ENCODE results near the gene TSEN54.
"Not testable (repeated sequence)": the region's sequence is repeated elsewhere in the genome, so short reads cannot be mapped to it uniquely, and the experiment has no call there.

TSEN54 gene

DNA sequence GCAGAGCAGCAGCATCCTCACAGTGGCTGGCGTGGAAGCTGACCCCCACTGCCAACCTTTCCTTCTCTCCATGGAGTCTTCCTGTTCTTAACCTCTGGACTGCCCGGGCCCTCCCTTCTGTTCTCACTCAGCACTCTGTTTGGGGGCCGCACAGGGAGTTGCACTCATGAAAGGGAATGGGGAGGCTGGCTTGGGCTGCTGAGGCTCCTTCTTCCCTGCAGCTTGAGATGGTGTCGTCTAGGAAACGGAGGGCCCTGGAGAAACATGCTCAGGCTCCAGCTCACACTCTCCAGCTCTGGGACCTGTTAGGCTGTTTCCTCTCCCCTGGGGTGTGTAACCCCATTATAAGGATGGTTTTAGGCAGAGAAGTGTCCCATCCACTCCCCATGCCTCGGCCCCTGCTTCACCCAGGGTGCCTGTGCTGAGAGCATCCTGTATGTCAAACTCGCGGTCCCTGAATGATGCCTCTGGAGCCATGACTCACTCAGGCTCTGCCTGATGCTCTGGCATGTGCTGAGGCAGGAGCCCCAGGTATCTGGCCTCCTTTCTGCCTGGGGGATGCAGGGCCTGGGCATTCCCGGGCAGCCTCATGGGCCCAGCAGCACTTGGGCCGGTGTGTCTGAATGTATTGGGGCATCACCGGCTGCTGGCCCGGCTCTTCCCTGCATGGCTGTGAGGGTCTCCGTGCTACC, 41.0 kb upstream of the TSEN54 start:
- TF ChIP-seq, protein P1, sequence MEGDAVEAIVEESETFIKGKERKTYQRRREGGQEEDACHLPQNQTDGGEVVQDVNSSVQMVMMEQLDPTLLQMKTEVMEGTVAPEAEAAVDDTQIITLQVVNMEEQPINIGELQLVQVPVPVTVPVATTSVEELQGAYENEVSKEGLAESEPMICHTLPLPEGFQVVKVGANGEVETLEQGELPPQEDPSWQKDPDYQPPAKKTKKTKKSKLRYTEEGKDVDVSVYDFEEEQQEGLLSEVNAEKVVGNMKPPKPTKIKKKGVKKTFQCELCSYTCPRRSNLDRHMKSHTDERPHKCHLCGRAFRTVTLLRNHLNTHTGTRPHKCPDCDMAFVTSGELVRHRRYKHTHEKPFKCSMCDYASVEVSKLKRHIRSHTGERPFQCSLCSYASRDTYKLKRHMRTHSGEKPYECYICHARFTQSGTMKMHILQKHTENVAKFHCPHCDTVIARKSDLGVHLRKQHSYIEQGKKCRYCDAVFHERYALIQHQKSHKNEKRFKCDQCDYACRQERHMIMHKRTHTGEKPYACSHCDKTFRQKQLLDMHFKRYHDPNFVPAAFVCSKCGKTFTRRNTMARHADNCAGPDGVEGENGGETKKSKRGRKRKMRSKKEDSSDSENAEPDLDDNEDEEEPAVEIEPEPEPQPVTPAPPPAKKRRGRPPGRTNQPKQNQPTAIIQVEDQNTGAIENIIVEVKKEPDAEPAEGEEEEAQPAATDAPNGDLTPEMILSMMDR (conservative IDR thresholded peaks at IDR 0.05; ENCODE audit: control insufficient read depth, insufficient read depth, low read depth, low read length), result no peak
- no peak for DNase-seq (ENCODE audit: low read depth)
- no peak overlapping the region for H3K4me3 ChIP-seq (ENCODE audit: control insufficient read depth, low read depth, low read length)

DNA sequence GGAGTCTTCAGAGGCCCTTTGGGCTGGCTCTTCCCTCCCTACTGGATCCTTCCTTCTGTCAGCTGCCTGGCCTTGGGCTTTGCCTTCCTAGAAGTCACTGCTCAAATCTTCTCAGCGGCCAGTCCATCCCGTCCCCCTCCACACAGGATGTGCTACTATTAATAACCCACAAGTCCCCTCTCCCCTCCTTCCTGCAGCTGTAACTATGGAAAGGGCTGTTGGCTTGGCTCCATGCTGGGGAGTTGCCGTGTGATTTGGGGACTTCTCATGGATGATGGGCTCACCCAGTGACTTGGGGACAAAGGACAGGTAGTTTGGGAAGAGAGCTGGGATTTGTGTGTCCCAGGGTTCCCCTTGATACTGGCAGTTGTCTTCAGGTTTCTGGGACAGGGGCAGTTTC, 40.5 kb upstream of the TSEN54 start:
- TF ChIP-seq, protein P1 (conservative IDR thresholded peaks at IDR 0.05; ENCODE audit: control insufficient read depth, insufficient read depth, low read depth, low read length), result no peak
- DNase-seq (ENCODE audit: low read depth), result no peak
- H3K4me3 ChIP-seq (ENCODE audit: control insufficient read depth, low read depth, low read length), result no peak overlapping the region

DNA sequence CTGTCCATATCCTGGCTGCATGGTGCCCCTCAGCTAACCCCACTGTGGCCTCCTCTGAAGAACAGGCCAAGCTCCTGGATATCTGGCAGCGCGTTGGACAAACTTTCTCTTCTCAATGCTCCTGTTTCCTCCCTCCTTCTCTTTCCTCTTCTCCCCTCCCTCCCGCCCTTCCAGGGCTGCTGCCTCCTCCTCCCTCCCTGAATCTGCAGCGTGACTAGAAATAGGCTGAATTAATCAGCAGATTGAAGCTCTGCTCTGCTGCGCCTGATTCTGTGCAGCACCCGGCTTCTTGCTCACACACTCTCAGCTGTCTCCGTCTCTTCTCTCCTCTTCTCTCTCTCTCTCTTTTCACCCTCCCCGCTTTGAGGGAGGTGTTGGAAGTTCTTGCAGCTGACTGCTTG, 40.1 kb upstream of the TSEN54 start:
- peak; percentile 26 for DNase-seq (ENCODE audit: low read depth)
- TF ChIP-seq, protein P1 (conservative IDR thresholded peaks at IDR 0.05; ENCODE audit: control insufficient read depth, insufficient read depth, low read depth, low read length), result no peak
- H3K4me3 ChIP-seq (ENCODE audit: control insufficient read depth, low read depth, low read length), result no peak overlapping the region

DNA sequence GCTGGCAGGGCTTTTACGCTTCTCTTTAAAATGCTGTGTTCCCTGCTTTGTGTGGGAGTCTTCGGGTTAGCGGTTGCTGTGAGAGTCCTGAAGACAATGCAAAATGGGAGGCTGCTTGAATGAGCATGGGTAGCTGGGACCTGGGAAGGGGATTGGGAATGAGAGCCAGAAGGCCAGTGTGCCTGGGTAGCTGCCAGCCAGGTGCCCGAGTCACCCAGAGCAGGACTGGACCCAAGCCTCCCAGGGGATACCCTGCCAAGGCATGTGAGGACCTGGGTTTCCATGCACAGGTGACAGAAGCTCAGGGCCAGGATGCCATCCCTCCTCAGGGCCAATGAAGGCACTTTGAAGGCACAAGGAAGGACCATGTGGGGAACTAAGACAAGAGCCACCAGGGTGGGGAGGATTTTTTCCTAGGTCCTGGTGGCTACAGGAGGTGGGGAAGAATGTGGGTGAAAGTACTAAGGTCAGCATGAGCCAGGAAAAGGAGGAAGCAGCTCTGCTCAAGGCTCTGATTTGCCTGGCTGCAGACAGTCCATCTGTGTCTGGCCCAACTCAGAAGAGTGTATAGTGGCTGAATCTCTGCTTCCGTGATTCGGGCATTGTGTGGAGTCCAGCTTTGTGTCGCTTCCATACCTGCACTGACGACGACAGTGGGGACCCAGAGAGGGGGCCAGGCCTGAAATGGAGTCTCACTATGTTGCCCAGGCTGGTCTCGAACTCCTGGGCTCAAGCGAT, 39.4 kb upstream of the TSEN54 start:
- DNase-seq (ENCODE audit: low read depth), result no peak

DNA sequence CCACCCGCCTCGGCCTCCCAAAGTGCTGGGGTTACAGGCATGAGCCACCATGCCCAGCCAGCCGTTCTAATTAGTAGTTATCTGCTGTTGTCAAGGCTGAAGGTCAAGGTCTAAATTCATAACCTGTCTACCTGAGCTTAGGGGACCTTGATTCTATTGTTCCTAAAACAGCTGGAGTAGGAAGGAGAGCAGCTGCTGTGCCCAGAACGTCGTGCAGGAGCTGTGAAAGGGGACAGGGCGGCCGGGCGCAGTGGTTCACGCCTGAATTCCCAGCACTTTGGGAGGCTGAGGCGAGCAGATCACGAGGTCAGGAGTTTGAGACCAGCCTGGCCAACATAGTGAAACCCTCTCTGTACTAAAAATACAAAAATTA, 38.9 kb upstream of the TSEN54 start:
- DNase-seq (ENCODE audit: low read depth); H3K4me3 ChIP-seq (ENCODE audit: control insufficient read depth, low read depth, low read length): not testable (repeated sequence)

More for the DNA sequence above, 39.4 kb upstream of the TSEN54 start:
- TF ChIP-seq, protein P1 (conservative IDR thresholded peaks at IDR 0.05; ENCODE audit: control insufficient read depth, insufficient read depth, low read depth, low read length), result no peak
- no peak overlapping the region for H3K4me3 ChIP-seq (ENCODE audit: control insufficient read depth, low read depth, low read length)

DNA sequence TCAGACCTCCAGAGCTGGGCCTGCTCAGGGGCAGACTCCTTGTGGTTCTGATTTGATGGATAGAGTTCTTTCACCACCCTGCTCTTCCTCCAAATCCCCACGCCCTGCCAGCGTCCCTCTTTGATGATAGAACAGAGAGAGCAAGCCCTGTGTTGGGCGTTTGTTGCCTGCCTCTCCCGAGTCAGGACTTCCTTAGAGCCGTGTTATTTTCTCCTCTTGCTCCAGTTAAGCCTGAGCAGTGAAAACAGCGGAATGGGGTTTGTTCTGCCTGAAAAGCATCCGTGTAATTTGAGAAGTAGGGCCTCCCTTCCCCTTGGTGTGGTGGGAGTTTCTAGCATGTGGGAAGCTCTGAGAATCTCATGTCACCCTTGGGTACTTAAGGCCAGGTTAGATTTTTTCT, 37.8 kb upstream of the TSEN54 start:
- no peak for DNase-seq (ENCODE audit: low read depth)
- TF ChIP-seq, protein P1 (conservative IDR thresholded peaks at IDR 0.05; ENCODE audit: control insufficient read depth, insufficient read depth, low read depth, low read length), result no peak
- no peak overlapping the region for H3K4me3 ChIP-seq (ENCODE audit: control insufficient read depth, low read depth, low read length)

DNA sequence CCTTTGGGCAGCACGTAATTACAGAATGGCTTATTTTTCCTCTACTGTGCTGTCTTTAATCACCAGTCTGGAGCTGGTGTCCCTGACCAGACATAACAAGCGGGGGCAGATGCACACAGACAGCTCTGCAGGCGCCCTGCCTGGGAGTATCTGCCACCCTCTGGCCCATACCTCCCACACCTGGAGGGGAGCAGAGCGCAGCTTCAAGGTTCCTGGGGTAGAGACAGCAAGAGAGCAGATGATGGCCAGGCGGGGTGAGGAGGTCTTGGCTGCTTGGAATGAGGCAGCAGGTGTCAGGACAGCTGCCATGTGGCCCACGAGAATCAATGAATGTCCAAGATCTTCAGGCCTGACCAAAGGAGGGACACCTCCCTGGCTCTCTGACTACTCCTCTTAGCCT, 36.0 kb upstream of the TSEN54 start:
- no peak for DNase-seq (ENCODE audit: low read depth)
- TF ChIP-seq, protein P1 (conservative IDR thresholded peaks at IDR 0.05; ENCODE audit: control insufficient read depth, insufficient read depth, low read depth, low read length), result no peak
- no peak overlapping the region for H3K4me3 ChIP-seq (ENCODE audit: control insufficient read depth, low read depth, low read length)

Measured in fibroblast of mammary gland (primary cell).